ENCODE results near the gene MC1R.

Gene MC1R

DNA sequence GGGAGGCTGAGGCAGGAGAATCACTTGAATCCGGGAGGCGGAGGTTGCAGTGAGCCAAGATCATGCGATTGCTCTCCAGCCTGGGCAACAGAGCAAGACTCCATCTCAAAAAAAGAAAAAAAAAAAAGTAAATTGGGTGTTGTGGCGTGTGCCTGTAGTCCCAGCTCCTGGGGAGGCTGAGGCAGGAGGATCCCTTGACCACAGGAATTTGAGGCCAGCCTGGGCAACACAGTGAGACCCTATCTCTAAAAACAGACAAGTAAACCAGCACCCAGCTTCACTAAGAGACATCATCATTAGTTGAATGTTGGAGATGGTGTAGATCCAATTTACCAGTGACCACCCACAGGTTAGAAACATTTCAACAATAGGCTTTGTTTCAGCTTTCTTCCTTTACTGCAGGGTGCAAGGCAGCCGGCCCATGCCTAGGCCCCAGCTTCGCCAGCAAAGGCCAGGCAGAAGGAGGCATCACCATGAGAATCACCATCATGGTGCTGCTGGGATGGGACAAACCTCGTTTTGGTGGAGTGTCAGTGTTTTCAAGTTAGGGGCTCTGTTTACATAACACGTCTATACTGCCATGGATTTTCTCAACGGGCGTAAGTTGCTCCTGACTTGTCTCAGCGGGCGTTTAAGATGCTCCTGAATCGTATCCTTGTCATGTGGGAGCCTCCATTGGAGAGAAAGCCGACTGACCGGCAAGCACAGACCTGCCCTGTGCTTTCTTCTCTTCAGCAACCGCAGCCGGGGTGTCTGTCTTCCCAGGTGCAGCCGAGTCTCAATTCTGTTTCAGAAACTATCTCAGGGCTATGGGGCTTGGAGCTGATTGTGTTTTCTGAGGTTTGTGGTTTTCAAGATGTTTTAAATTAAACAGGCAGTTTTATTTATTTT is 37.9 kb upstream of the MC1R start:
- no peak for DNase-seq (ENCODE audit: low read depth)
- TF ChIP-seq, protein P1, sequence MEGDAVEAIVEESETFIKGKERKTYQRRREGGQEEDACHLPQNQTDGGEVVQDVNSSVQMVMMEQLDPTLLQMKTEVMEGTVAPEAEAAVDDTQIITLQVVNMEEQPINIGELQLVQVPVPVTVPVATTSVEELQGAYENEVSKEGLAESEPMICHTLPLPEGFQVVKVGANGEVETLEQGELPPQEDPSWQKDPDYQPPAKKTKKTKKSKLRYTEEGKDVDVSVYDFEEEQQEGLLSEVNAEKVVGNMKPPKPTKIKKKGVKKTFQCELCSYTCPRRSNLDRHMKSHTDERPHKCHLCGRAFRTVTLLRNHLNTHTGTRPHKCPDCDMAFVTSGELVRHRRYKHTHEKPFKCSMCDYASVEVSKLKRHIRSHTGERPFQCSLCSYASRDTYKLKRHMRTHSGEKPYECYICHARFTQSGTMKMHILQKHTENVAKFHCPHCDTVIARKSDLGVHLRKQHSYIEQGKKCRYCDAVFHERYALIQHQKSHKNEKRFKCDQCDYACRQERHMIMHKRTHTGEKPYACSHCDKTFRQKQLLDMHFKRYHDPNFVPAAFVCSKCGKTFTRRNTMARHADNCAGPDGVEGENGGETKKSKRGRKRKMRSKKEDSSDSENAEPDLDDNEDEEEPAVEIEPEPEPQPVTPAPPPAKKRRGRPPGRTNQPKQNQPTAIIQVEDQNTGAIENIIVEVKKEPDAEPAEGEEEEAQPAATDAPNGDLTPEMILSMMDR (IDR thresholded peaks at IDR 0.05; ENCODE audit: control insufficient read depth, insufficient read depth, low read depth, low read length, missing control alignments): no peak
- H3K4me3 ChIP-seq (ENCODE audit: control insufficient read depth, low read depth, low read length): no peak overlapping the region

DNA sequence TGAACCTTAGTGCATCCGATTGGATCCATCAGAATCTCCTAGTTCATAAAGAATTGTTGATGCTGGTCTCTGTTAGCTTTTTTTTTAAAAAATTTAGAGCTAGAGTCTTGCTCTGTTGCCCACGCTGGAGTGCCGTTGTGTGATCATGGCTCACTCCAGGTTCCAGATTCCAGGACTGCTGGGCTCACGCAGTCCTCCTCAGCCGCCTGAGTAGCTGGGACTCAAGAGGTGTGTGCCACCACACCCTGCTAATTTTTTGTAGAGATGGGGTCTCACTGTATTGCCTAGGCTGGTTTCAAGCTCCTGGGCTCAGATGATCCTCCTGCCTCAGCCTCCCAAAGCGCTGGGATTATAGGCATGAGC is 37.3 kb upstream of the MC1R start:
- H3K4me3 ChIP-seq (ENCODE audit: control insufficient read depth, low read depth, low read length): no peak overlapping the region
- DNase-seq (ENCODE audit: low read depth): no peak
- TF ChIP-seq, protein P1 (IDR thresholded peaks at IDR 0.05; ENCODE audit: control insufficient read depth, insufficient read depth, low read depth, low read length, missing control alignments): no peak

DNA sequence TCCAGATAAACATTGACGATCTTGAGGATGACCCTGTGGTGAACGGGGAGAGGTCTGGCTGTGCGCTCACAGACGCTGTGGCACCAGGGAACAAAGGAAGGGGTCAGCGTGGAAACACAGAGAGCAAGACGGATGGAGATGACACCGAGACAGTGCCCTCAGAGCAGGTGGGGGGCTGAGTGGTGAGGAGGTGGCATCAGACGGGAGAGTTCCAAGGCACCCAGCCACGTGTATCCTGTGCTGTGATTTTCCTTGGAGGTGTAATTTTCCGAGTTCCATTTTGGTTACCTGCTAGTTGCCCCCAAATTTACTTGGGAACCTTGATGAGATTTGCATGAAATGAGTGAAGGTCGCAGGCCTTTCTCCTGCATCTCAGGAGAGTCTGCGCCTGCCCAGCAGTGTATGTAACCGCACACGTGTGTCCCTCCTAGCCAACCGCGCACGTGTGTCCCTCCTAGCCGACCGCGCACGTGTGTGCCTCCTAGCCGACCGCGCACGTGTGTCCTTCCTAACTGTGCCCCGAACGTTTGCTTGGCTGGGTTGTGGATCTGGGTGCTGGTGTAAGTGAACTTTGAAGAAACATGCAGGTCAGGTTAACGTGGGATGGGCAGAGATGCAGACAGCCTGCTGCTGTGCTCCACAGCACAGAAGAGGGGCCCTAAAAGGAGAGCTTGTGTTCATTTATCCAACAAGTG is 35.2 kb upstream of the MC1R start:
- no peak overlapping the region for H3K4me3 ChIP-seq (ENCODE audit: control insufficient read depth, low read depth, low read length)
- TF ChIP-seq, protein P1 (IDR thresholded peaks at IDR 0.05; ENCODE audit: control insufficient read depth, insufficient read depth, low read depth, low read length, missing control alignments): no peak
- no peak for DNase-seq (ENCODE audit: low read depth)

DNA sequence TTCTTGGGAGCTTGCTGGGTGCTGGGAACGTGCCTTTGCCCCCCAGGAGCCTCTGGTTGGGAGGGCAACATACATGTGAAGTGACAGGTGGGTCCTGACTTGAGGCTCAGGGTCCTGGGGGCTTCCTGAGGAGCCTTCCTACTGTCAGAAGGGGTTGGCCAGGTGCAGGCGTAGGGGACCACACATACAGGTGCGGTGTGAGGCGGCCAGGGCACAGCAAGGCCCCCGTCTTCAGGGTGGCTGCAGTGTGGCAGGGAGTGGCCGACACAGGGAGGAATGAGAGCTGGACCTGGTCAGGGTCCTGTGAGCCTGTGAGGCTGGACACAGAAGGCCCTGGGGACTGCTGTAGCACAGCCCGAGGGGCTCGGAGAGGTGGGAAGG is 34.6 kb upstream of the MC1R start:
- no peak for DNase-seq (ENCODE audit: low read depth)
- no peak overlapping the region for H3K4me3 ChIP-seq (ENCODE audit: control insufficient read depth, low read depth, low read length)
- TF ChIP-seq, protein P1 (IDR thresholded peaks at IDR 0.05; ENCODE audit: control insufficient read depth, insufficient read depth, low read depth, low read length, missing control alignments): no peak

DNA sequence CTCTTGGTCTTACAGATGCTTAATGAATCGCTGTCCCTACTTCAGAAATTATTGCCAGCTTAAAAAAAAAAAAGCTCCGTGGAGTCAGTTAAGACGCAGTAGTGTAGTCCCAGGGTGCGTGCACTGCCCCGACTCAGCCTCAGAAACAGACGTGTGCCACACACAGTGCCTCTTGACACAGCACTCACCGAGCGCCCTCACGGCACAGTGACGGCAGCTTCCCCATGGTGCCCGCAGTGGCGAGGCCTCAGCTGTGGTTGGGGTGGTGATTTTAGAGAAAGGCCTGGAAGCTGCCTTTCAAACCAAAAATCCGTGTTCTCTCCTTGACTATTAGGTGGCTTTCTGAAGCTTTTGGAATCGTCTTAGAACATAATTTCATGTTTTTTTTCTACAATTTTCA is 31.4 kb upstream of the MC1R start:
- H3K4me3 ChIP-seq (ENCODE audit: control insufficient read depth, low read depth, low read length): no peak overlapping the region
- TF ChIP-seq, protein P1 (IDR thresholded peaks at IDR 0.05; ENCODE audit: control insufficient read depth, insufficient read depth, low read depth, low read length, missing control alignments): no peak

DNA sequence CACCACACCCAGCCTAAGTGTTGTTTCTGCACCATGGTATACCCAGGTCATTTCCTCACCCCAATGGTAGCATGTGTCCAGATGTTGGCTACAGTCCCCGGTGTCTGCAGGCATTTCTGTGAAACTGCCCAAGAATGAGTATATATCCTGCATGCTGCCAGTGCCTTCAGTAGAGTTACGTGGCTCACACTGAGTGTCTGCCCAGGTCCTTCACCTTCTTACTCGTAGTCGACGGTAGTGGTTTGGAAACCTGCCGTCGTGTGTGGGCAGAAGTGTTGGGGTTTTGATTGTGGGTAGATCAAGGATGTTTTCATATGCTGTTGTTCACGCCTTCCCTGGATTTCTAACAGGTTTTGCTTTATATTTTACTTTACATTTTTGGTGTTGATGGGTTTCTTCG is 28.5 kb upstream of the MC1R start:
- TF ChIP-seq, protein P1 (IDR thresholded peaks at IDR 0.05; ENCODE audit: control insufficient read depth, insufficient read depth, low read depth, low read length, missing control alignments): no peak
- no peak for DNase-seq (ENCODE audit: low read depth)
- H3K4me3 ChIP-seq (ENCODE audit: control insufficient read depth, low read depth, low read length): no peak overlapping the region

More for the DNA sequence above, 31.4 kb upstream of the MC1R start:
- DNase-seq (ENCODE audit: low read depth): no peak
